HCT116 (cell line): ENCODE data around the gene CEMIP2. TPM values are rescaled to one million over a fixed set of nuclear protein-coding genes. Genes with fewer than 3 reads are reported as not detected.

Experiments used
- ATAC-seq: fragments of 200-7000 bp; cut with Tn5 transposase; 2 replicates; pipeline ENCODE4 v1.9.1; 2020; ENCODE audit warnings: mild to moderate bottlenecking, moderate library complexity
- BruUV-seq: library from RNA; stranded (reverse); fragments of 400-500 nt; replicated peaks from 2 replicates; lab custom pipeline; 2021; lab: Mats Ljungman, UMichigan
- CTCF ChIA-PET: fragments of 300-600 bp; sonication (Branson Sonifier 250); formaldehyde crosslinking; loops from one replicate; lab custom pipeline; 2021; ENCODE audit warnings: antibody characterized with exemption; lab: Charles Lee
- POLR2A ChIA-PET: fragments of 300-600, 350-600 bp; sonication (Branson Sonifier 250); formaldehyde crosslinking; loops from one replicate; lab custom pipeline; 2021; ENCODE audit warnings: antibody characterized with exemption; lab: Charles Lee
- RAD21 ChIA-PET, 2 experiments: fragments of 300-600 bp; sonication (Branson Sonifier 250); formaldehyde crosslinking; loops; one replicate each; lab custom pipeline; 2023; ENCODE audit warnings: low total read pairs in 2 of 2; ENCODE audit not compliant: uncharacterized antibody in 2 of 2, unreplicated experiment in 2 of 2, low non-redundant PET in 1 of 2; lab: Charles Lee
- DNase-seq: peaks from one replicate; pipeline ENCODE4 v3.0.0-alpha.2; 2010; ENCODE audit warnings: low read depth, low spot score
- H2AFZ ChIP-seq: fragments of 200-600 bp; shearing (Covaris generic), sonication (generic); 2 replicates; pipeline ENCODE4 v1.6.1; 2017; ENCODE audit warnings: low read depth, mixed run types, mixed read lengths, antibody characterized with exemption, low read length; ENCODE audit not compliant: poor library complexity, severe bottlenecking
- H3K27ac ChIP-seq: 2 replicates; pipeline ENCODE4 v1.5.1; 2012; ENCODE audit warnings: low read depth, low read length
- H3K27me3 ChIP-seq: fragments of 200-600 bp; sonication (generic); 2 replicates; pipeline ENCODE4 v1.6.1; 2016; ENCODE audit warnings: mixed run types, low read length, mixed read lengths; ENCODE audit not compliant: insufficient read depth
- H3K36me3 ChIP-seq, 2 experiments: fragments of 200-500 bp in 1 of 2; fragments of 200-600 bp in 1 of 2; sonication (Bioruptor generic) in 1 of 2; sonication (generic) in 1 of 2; 2 replicates each; pipeline versions ENCODE4 v1.5.1 to v1.6.1; 2014 to 2016; ENCODE audit warnings: low read length in 2 of 2, inconsistent platforms in 1 of 2, mixed read lengths in 1 of 2, mixed run types in 1 of 2; ENCODE audit not compliant: insufficient read depth in 2 of 2, control insufficient read depth in 1 of 2
- H3K4me1 ChIP-seq, 2 experiments: fragments of 200-600 bp in 1 of 2; sonication (generic) in 1 of 2; 2 replicates each; pipeline versions ENCODE4 v1.5.1 to v1.6.1; 2012 to 2017; ENCODE audit warnings: low read length in 2 of 2, inconsistent platforms in 1 of 2, mild to moderate bottlenecking in 1 of 2, mixed read lengths in 1 of 2, mixed run types in 1 of 2, moderate library complexity in 1 of 2; ENCODE audit not compliant: insufficient read depth in 2 of 2, control insufficient read depth in 1 of 2
- H3K4me2 ChIP-seq: fragments of 200-600 bp; sonication (generic); 2 replicates; pipeline ENCODE4 v1.6.1; 2017; ENCODE audit warnings: mixed run types, low read length, mixed read lengths
- H3K4me3 ChIP-seq, 2 experiments: fragments of 200-600 bp in 1 of 2; sonication (generic) in 1 of 2; replicated peaks in 1 of 2; 2 replicates each; pipeline ENCODE4 v1.5.1; 2011 to 2016; ENCODE audit warnings: low read length in 2 of 2, control low read depth in 1 of 2, low read depth in 1 of 2, mild to moderate bottlenecking in 1 of 2, mixed read lengths in 1 of 2, mixed run types in 1 of 2
- H3K79me2 ChIP-seq: fragments of 200-600 bp; sonication (generic); 2 replicates; pipeline ENCODE4 v1.6.1; 2017; ENCODE audit warnings: mild to moderate bottlenecking, mixed run types, low read length, moderate library complexity, mixed read lengths; ENCODE audit not compliant: insufficient read depth
- H3K9ac ChIP-seq: fragments of 200-600 bp; sonication (generic); 2 replicates; pipeline ENCODE4 v1.6.1; 2016; ENCODE audit warnings: low read length, mixed read lengths
- H3K9me2 ChIP-seq: fragments of 200-600 bp; sonication (generic), shearing (Covaris generic); 2 replicates; pipeline ENCODE4 v1.6.1; 2017; ENCODE audit warnings: mixed run types, mild to moderate bottlenecking, moderate library complexity; ENCODE audit not compliant: insufficient read depth
- H3K9me3 ChIP-seq, 2 experiments: fragments of 200-500 bp in 1 of 2; fragments of 200-600 bp in 1 of 2; sonication (Bioruptor generic) in 1 of 2; sonication (generic) in 1 of 2; 2 replicates each; pipeline ENCODE4 v1.6.1; 2014 to 2017; ENCODE audit warnings: low read length in 2 of 2, mixed read lengths in 2 of 2, inconsistent platforms in 1 of 2, low read depth in 1 of 2, mild to moderate bottlenecking in 1 of 2, mixed run types in 1 of 2, moderate library complexity in 1 of 2; ENCODE audit not compliant: control insufficient read depth in 1 of 2, insufficient read depth in 1 of 2
- H4K20me1 ChIP-seq: fragments of 200-600 bp; sonication (generic), shearing (Covaris generic); 2 replicates; pipeline ENCODE4 v1.6.1; 2017; ENCODE audit warnings: mixed run types, mild to moderate bottlenecking, moderate library complexity; ENCODE audit not compliant: insufficient read depth
- CBX3 ChIP-seq: IDR thresholded peaks from 2 replicates; pipeline ENCODE4 v1.6.1; 2012; ENCODE audit warnings: low read depth
- CTCF ChIP-seq, 3 experiments: fragments of 200-600 bp in 1 of 3; sonication (generic) in 1 of 3; IDR thresholded peaks in 2 of 3; conservative IDR thresholded peaks in 1 of 3; 2 replicates each; pipeline ENCODE4 v1.5.1; 2012 to 2017; ENCODE audit warnings: low read depth in 2 of 3, low read length in 2 of 3, antibody characterized with exemption in 1 of 3, borderline replicate concordance in 1 of 3, control low read depth in 1 of 3, mild to moderate bottlenecking in 1 of 3, mixed read lengths in 1 of 3, mixed run types in 1 of 3, moderate library complexity in 1 of 3; ENCODE audit not compliant: insufficient read depth in 1 of 3
- ELF1 ChIP-seq: IDR thresholded peaks from 2 replicates; pipeline ENCODE4 v1.6.1; 2012; ENCODE audit warnings: low read depth, borderline replicate concordance
- EZH2 ChIP-seq: fragments of 200-600 bp; sonication (generic); IDR thresholded peaks from 2 replicates; pipeline ENCODE4 v1.6.1; 2017; ENCODE audit warnings: antibody characterized with exemption, mixed run types
- EZH2phosphoT487 ChIP-seq: fragments of 200-600 bp; IDR thresholded peaks from 2 replicates; pipeline ENCODE4 v1.6.1; 2018; ENCODE audit warnings: antibody characterized with exemption, borderline replicate concordance
- FOSL1 ChIP-seq: IDR thresholded peaks from 2 replicates; pipeline ENCODE4 v1.6.1; 2012; ENCODE audit warnings: low read depth
- MAX ChIP-seq: IDR thresholded peaks from 2 replicates; pipeline ENCODE4 v1.6.1; 2012
- POLR2A ChIP-seq: IDR thresholded peaks from 2 replicates; pipeline ENCODE4 v1.7.0; 2011; ENCODE audit warnings: borderline replicate concordance; ENCODE audit not compliant: insufficient read depth, insufficient read length; ENCODE audit errors: extremely low read depth
- SP1 ChIP-seq: IDR thresholded peaks from 2 replicates; pipeline ENCODE4 v1.6.1; 2012; ENCODE audit warnings: low read depth
- SRF ChIP-seq: IDR thresholded peaks from 2 replicates; pipeline ENCODE4 v1.6.1; 2012; ENCODE audit warnings: low read depth
- TCF7L2 ChIP-seq: IDR thresholded peaks from 2 replicates; pipeline ENCODE4 v1.7.0; 2011; ENCODE audit warnings: borderline replicate concordance, inconsistent platforms; ENCODE audit not compliant: insufficient read depth, insufficient read length; ENCODE audit errors: extremely low read depth
- YY1 ChIP-seq: IDR thresholded peaks from 2 replicates; pipeline ENCODE4 v1.6.1; 2011; ENCODE audit warnings: low read length, low read depth, moderate library complexity, mild to moderate bottlenecking; ENCODE audit not compliant: insufficient replicate concordance; ENCODE audit errors: extremely low read depth
- ZNF274 ChIP-seq: fragments of 200-500 bp; sonication (Bioruptor generic); IDR thresholded peaks from 2 replicates; pipeline ENCODE4 v1.6.1; 2014; ENCODE audit warnings: mild to moderate bottlenecking, low read depth, low read length, inconsistent platforms
- intact Hi-C: fragments of 100-400 bp; cut with micrococcal nuclease; formaldehyde crosslinking; loops from 2 replicates; pipeline ENCODE4 v1.10.0; 2022
- total RNA-seq: library from RNA; stranded (reverse); gene quantifications from one replicate; pipeline ENCODE4 v1.2.1, GENCODE V29; 2021; ENCODE audit not compliant: unreplicated experiment
- TF ChIP-seq, protein P1 (sequence below): IDR thresholded peaks from 2 replicates; pipeline ENCODE4 v1.6.1; 2012; ENCODE audit warnings: low read depth

CEMIP2 gene
- total RNA-seq, 1 experiment from 2014 or later, result 14.3 TPM

- H4K20me1 ChIP-seq, result no peaks in the 10 kb centered on the region
- H3K9me2 ChIP-seq, result no peaks in the 10 kb centered on the region
- H3K4me3 ChIP-seq, result no peak overlapping the region
- H3K9me3 ChIP-seq, result no peaks in the 10 kb centered on the region
- no peak overlapping the region for H2AFZ ChIP-seq
- intact Hi-C loops, result no loop called here
- no peak overlapping the region for H3K9ac ChIP-seq
- ATAC-seq (no peak), DNase-seq (no peak)
- peaks cover 7 to 8% of the 10 kb centered on the region in 2 experiments; a peak in 2 of 4 replicates for H3K4me1 ChIP-seq
- H3K4me2 ChIP-seq, result no peak overlapping the region
- RAD21 ChIA-PET, result no interaction called here
- POLR2A ChIA-PET, result no interaction called here
- no peaks in the 10 kb centered on the region for H3K79me2 ChIP-seq
- CTCF ChIA-PET, result no interaction called here
- TF ChIP-seq SP1 (no peak), ELF1 (no peak), EZH2 (no peak), MAX (no peak), CBX3 (no peak), ZNF274 (no peak), EZH2phosphoT487 (no peak), POLR2A (no peak), SRF (no peak), CTCF (IDR thresholded peaks at IDR 0.05 in 2 of 3, conservative IDR thresholded peaks at IDR 0.05 in 1 of 3; ENCODE audit: borderline replicate concordance in 1 of 3, insufficient read depth in 1 of 3, low read depth in 2 of 3, low read length in 2 of 3) (no peak), FOSL1 (no peak), YY1 (no peak), TCF7L2 (no peak)
- TF ChIP-seq, protein P1, sequence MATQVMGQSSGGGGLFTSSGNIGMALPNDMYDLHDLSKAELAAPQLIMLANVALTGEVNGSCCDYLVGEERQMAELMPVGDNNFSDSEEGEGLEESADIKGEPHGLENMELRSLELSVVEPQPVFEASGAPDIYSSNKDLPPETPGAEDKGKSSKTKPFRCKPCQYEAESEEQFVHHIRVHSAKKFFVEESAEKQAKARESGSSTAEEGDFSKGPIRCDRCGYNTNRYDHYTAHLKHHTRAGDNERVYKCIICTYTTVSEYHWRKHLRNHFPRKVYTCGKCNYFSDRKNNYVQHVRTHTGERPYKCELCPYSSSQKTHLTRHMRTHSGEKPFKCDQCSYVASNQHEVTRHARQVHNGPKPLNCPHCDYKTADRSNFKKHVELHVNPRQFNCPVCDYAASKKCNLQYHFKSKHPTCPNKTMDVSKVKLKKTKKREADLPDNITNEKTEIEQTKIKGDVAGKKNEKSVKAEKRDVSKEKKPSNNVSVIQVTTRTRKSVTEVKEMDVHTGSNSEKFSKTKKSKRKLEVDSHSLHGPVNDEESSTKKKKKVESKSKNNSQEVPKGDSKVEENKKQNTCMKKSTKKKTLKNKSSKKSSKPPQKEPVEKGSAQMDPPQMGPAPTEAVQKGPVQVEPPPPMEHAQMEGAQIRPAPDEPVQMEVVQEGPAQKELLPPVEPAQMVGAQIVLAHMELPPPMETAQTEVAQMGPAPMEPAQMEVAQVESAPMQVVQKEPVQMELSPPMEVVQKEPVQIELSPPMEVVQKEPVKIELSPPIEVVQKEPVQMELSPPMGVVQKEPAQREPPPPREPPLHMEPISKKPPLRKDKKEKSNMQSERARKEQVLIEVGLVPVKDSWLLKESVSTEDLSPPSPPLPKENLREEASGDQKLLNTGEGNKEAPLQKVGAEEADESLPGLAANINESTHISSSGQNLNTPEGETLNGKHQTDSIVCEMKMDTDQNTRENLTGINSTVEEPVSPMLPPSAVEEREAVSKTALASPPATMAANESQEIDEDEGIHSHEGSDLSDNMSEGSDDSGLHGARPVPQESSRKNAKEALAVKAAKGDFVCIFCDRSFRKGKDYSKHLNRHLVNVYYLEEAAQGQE, result no peak
- no peaks in the 10 kb centered on the region for H3K36me3 ChIP-seq
- no peaks in the 10 kb centered on the region for H3K27me3 ChIP-seq
- no peak overlapping the region for H3K27ac ChIP-seq
- no TSS peak for BruUV-seq
Observed at GRCh38 chr9:71746758-71747125, 21.6 kb downstream of the CEMIP2 start.
